SIG-M5 (cell line): ENCODE data around the gene AKAP5.

Experiments
- DNase-seq: peaks from one replicate; lab custom pipeline; 2025; lab: John Stamatoyannopoulos, UW

Gene AKAP5

GRCh38 chr14:64459405-64460136 is 5.7 kb upstream of the AKAP5 start:
- no peak for DNase-seq

GRCh38 chr14:64461221-64461620 is 4.1 kb upstream of the AKAP5 start:
- no peak for DNase-seq

- no peak for DNase-seq
Measured at GRCh38 chr14:64463195-64463594, 2.1 kb upstream of the AKAP5 start.

GRCh38 chr14:64463873-64464272 is 1.4 kb upstream of the AKAP5 start:
- no peak for DNase-seq

- DNase-seq = no peak
Measured at GRCh38 chr14:64464651-64465050, 648 bp upstream of the AKAP5 start.

- DNase-seq = no peak
Measured at GRCh38 chr14:64465831-64466554, 694 bp downstream of the AKAP5 start.

- no peak for DNase-seq
Measured at GRCh38 chr14:64467101-64467500, 1.8 kb downstream of the AKAP5 start.

- no peak for DNase-seq
Measured at GRCh38 chr14:64467566-64467965, 2.3 kb downstream of the AKAP5 start.

- DNase-seq = no peak
Measured at GRCh38 chr14:64468451-64468850, 3.2 kb downstream of the AKAP5 start.

GRCh38 chr14:64474041-64474440 is 8.7 kb downstream of the AKAP5 start:
- DNase-seq = no peak

GRCh38 chr14:64474698-64475097 is 9.4 kb downstream of the AKAP5 start:
- DNase-seq = no peak

- no peak for DNase-seq
Measured at GRCh38 chr14:64475585-64476273, 10.4 kb downstream of the AKAP5 start.

- no peak for DNase-seq
Measured at GRCh38 chr14:64476438-64476837, 11.1 kb downstream of the AKAP5 start.

GRCh38 chr14:64478634-64479250 is 13.4 kb downstream of the AKAP5 start:
- DNase-seq = no peak

- no peak for DNase-seq
Measured at GRCh38 chr14:64488590-64489099, 23.3 kb downstream of the AKAP5 start.

GRCh38 chr14:64491637-64492036 is 26.3 kb downstream of the AKAP5 start:
- DNase-seq = no peak

GRCh38 chr14:64493455-64493854 is 28.2 kb downstream of the AKAP5 start:
- no peak for DNase-seq

GRCh38 chr14:64495252-64495651 is 30.0 kb downstream of the AKAP5 start:
- no peak for DNase-seq

GRCh38 chr14:64496764-64497163 is 31.5 kb downstream of the AKAP5 start:
- no peak for DNase-seq

GRCh38 chr14:64500088-64500487 is 34.8 kb downstream of the AKAP5 start:
- no peak for DNase-seq

- no peak for DNase-seq
Measured at GRCh38 chr14:64501411-64502171, 36.3 kb downstream of the AKAP5 start.

- DNase-seq = no peak
Measured at GRCh38 chr14:64502456-64502855, 37.2 kb downstream of the AKAP5 start.
